BJ (cell line): ENCODE results near the gene ACOX2. TPM values are rescaled to one million over a fixed set of nuclear protein-coding genes. Genes with fewer than 3 reads are reported as not detected.

Experiments
- CTCF ChIA-PET: fragments of 350-600 bp; formaldehyde crosslinking; extraction: SDS; loops from one replicate; lab custom pipeline; 2021; ENCODE audit warnings: antibody characterized with exemption, inconsistent platforms; lab: Yijun Ruan, JAX
- POLR2A ChIA-PET: fragments of 300-600 bp; sonication (Branson Sonifier 250); formaldehyde crosslinking; extraction: SDS; loops from one replicate; lab custom pipeline; 2021; ENCODE audit warnings: antibody characterized with exemption; lab: Charles Lee
- DNase-seq: peaks from one replicate; pipeline ENCODE4 v3.0.0-alpha.2; 2011; ENCODE audit warnings: low read depth
- H3K27me3 ChIP-seq: 2 replicates; pipeline ENCODE4 v1.6.0; 2011; ENCODE audit warnings: low read length; ENCODE audit not compliant: control insufficient read depth, insufficient read depth
- H3K36me3 ChIP-seq: 2 replicates; pipeline ENCODE4 v1.5.1; 2011; ENCODE audit warnings: low read length; ENCODE audit not compliant: control insufficient read depth, insufficient read depth
- H3K4me3 ChIP-seq: 2 replicates; pipeline ENCODE4 v1.5.1; 2011; ENCODE audit warnings: low read depth, mild to moderate bottlenecking, control low read depth, low read length
- CTCF ChIP-seq: IDR thresholded peaks from 2 replicates; pipeline ENCODE4 v1.5.1; 2011; ENCODE audit warnings: low read depth, mild to moderate bottlenecking, control low read depth, inconsistent platforms, low read length, moderate library complexity; ENCODE audit not compliant: insufficient read depth
- polyA plus RNA-seq: library from polyadenylated mRNA; depleted of rRNA; stranded (reverse); fragments of >200 nt; gene quantifications from 2 replicates; pipeline ENCODE4 v1.2.3, GENCODE V29; 2011

The ACOX2 gene
- polyA plus RNA-seq, 1 experiment: 39.6 TPM

GRCh38 chr3:58484722-58485069 lies 52.3 kb downstream of the ACOX2 start:
- Histone ChIP-seq H3K4me3 (no peak overlapping the region), H3K36me3 (no peaks in the 10 kb centered on the region), H3K27me3 (no peaks in the 10 kb centered on the region; the same call in 1 of the 2 replicates)
- ChIA-PET POLR2A (no interaction called here), CTCF (interaction anchor here (1.0 kb wide), 2 partner anchors 13 to 14 kb away, joined by 3 read pairs; no protein-coding TSS in a partner anchor)
- no peak for DNase-seq
- no peak for TF ChIP-seq CTCF

GRCh38 chr3:58484045-58484721 lies 52.8 kb downstream of the ACOX2 start:
- TF ChIP-seq CTCF: no peak
- ChIA-PET CTCF (interaction anchor here (1.0 to 1.6 kb wide), 2 partner anchors 8 to 14 kb away, joined by 3 to 4 read pairs; partner anchors contain the start of gene KCTD6), POLR2A (no interaction called here)
- Histone ChIP-seq H3K36me3 (no peaks in the 10 kb centered on the region), H3K27me3 (peaks cover 2% of the 10 kb centered on the region; the same call in 1 of the 2 replicates), H3K4me3 (no peak overlapping the region)
- DNase-seq: no peak

- no peak for TF ChIP-seq CTCF
- no peak overlapping the region for H3K4me3 ChIP-seq
- POLR2A ChIA-PET: no interaction called here
- no peak for DNase-seq
- peaks cover 4% of the 10 kb centered on the region; the same call in 1 of the 2 replicates for H3K27me3 ChIP-seq
- H3K36me3 ChIP-seq: no peaks in the 10 kb centered on the region
- CTCF ChIA-PET: interaction anchor here (1.6 kb wide), 1 partner anchor 9 kb away, joined by 4 read pairs; the partner anchor contains the start of gene KCTD6
Measured at GRCh38 chr3:58482917-58483636, 53.9 kb downstream of the ACOX2 start.

- peaks cover 4% of the 10 kb centered on the region; the same call in 1 of the 2 replicates for H3K27me3 ChIP-seq
- POLR2A ChIA-PET: no interaction called here
- no peak overlapping the region for H3K4me3 ChIP-seq
- CTCF ChIA-PET: interaction anchor here (0.7 kb wide), 1 partner anchor 23 kb away, joined by 3 read pairs; no protein-coding TSS in a partner anchor
- no peak for TF ChIP-seq CTCF
- no peak for DNase-seq
- no peaks in the 10 kb centered on the region for H3K36me3 ChIP-seq
Measured at GRCh38 chr3:58480309-58480708, 56.7 kb downstream of the ACOX2 start.

- Histone ChIP-seq H3K36me3 (no peaks in the 10 kb centered on the region), H3K27me3 (peaks cover 4% of the 10 kb centered on the region; the same call in 1 of the 2 replicates), H3K4me3 (no peak overlapping the region)
- DNase-seq: no peak
- CTCF ChIA-PET: interaction anchor here (1.1 kb wide), 1 partner anchor 9 kb away, joined by 3 read pairs; no protein-coding TSS in a partner anchor
- POLR2A ChIA-PET: interaction anchor here (0.5 kb wide), 1 partner anchor 12 kb away, joined by 3 read pairs; no protein-coding TSS in a partner anchor
- no peak for TF ChIP-seq CTCF
Measured at GRCh38 chr3:58478781-58479180, 58.2 kb downstream of the ACOX2 start.
